Mucosa of descending colon (tissue), 3 donors: ENCODE results near the gene RAB6B. TPM values are rescaled to one million over a fixed set of nuclear protein-coding genes. Genes with fewer than 3 reads are reported as not detected.

Source experiments
- ATAC-seq: fragments of 200-7000 bp; cut with Tn5 transposase; one replicate; pipeline ENCODE4 v1.9.1; 2020; ENCODE audit warnings: mild to moderate bottlenecking, moderate library complexity
- DNase-seq, 3 donors: peaks; one replicate each; pipeline ENCODE4 v3.0.0-alpha.2; 2020
- H3K36me3 ChIP-seq: fragments of 200-600 bp; one replicate; pipeline ENCODE4 v1.8.0; 2021; ENCODE audit warnings: low read depth, mild to moderate bottlenecking
- H3K4me1 ChIP-seq: fragments of 200-600 bp; one replicate; pipeline ENCODE4 v1.8.0; 2021; ENCODE audit warnings: low read depth, mild to moderate bottlenecking
- H3K4me3 ChIP-seq: fragments of 200-600 bp; one replicate; pipeline ENCODE4 v1.8.0; 2021; ENCODE audit warnings: mild to moderate bottlenecking
- H3K9me3 ChIP-seq: fragments of 200-600 bp; one replicate; pipeline ENCODE4 v1.8.0; 2021; ENCODE audit warnings: mild to moderate bottlenecking
- intact Hi-C, 2 donors: fragments of 100-400 bp; cut with DNase I in 1 of 2; cut with micrococcal nuclease in 1 of 2; formaldehyde crosslinking; loops; one replicate each; pipeline versions ENCODE4 v1.11.0 to v1.11.1; 2022; cut with DNase I, micrococcal nuclease
- total RNA-seq, 3 donors: library from RNA; stranded (reverse); fragmentation: NEBNext Ultra II Directional in 2 of 3; extraction: Animal tissue kit (Norgen Biotek cat#: 25700) in 2 of 3; gene quantifications; one replicate each; pipeline versions ENCODE4 v1.2.1 to v1.2.4, GENCODE V29; 2021 to 2023
- TF ChIP-seq, protein P1 (sequence below): fragments of 200-600 bp; IDR thresholded peaks from one replicate; pipeline ENCODE4 v1.8.0; 2022; ENCODE audit warnings: antibody characterized with exemption, mild to moderate bottlenecking
- donor health status: DM: no; HTN: no; CAD: no; lungs with moderate emphysema.
- donor health status: DM: no; HTN: no; CAD: no.
- donor health status: DM: no; HTN: yes; CAD: no.

RAB6B gene
- total RNA-seq, 3 donors from 2014 or later, result 4.1 to 11.6 (median 4.8) TPM

DNA sequence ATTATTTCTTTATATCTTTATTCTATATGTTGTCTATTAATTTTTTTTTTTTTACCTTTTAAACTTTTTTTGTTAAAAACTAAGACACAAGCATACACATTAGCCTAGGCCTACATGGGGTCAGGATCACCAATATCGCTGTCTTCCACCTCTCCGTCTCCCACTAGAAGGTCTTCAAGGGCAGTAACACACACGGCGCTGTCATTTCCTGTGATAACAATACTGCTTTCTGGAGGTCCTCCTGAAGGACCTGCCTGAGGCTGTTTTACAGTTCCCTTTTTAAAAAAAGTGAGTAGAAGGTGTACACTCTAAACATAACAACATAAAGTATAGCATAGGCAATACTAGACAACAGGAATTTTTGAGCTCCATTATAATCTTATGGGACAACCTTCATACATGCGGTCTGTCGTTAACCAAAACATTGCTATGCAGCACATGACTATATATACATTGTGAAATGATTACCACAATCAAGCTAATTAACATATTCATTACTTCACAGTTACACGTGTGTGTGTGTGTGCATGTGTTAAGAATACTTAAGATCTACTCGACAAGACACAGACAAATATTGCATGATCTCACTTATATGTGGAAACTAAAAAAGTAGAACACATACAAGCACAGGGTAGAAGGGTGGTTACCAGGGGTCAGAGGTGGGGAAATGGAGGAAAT is 20.8 kb downstream of the RAB6B start:
- no peaks in the 10 kb centered on the region for H3K4me1 ChIP-seq
- no peaks in the 10 kb centered on the region for H3K36me3 ChIP-seq
- intact Hi-C loops, result no loop called here
- H3K4me3 ChIP-seq, result no peak overlapping the region
- TF ChIP-seq, protein P1, sequence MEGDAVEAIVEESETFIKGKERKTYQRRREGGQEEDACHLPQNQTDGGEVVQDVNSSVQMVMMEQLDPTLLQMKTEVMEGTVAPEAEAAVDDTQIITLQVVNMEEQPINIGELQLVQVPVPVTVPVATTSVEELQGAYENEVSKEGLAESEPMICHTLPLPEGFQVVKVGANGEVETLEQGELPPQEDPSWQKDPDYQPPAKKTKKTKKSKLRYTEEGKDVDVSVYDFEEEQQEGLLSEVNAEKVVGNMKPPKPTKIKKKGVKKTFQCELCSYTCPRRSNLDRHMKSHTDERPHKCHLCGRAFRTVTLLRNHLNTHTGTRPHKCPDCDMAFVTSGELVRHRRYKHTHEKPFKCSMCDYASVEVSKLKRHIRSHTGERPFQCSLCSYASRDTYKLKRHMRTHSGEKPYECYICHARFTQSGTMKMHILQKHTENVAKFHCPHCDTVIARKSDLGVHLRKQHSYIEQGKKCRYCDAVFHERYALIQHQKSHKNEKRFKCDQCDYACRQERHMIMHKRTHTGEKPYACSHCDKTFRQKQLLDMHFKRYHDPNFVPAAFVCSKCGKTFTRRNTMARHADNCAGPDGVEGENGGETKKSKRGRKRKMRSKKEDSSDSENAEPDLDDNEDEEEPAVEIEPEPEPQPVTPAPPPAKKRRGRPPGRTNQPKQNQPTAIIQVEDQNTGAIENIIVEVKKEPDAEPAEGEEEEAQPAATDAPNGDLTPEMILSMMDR, result no peak
- ATAC-seq, result no peak
- DNase-seq, result no peak
- no peaks in the 10 kb centered on the region for H3K9me3 ChIP-seq

DNA sequence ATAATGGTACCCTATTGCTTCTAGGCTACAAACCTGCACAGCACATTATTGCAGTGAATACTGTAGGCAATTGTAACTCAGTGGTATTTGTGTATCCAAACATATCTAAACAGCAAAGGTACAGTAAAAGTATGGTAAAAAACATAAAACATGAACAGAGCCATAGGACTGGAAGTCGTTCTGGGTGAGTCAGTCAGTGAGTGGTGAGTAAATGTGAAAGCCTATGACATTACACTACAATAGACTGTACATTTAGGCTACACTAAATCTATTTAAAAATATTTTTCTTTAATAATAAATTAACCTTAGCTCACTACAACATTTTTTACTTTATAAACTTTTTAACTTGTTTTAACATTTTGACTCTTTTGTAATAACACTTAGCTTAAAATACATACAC is 21.3 kb downstream of the RAB6B start:
- Histone ChIP-seq H3K4me3 (no peak overlapping the region), H3K9me3 (no peaks in the 10 kb centered on the region), H3K36me3 (no peaks in the 10 kb centered on the region), H3K4me1 (no peaks in the 10 kb centered on the region)
- ATAC-seq (no peak), DNase-seq (no peak)
- TF ChIP-seq, protein P1, result no peak
- intact Hi-C loops, result no loop called here

DNA sequence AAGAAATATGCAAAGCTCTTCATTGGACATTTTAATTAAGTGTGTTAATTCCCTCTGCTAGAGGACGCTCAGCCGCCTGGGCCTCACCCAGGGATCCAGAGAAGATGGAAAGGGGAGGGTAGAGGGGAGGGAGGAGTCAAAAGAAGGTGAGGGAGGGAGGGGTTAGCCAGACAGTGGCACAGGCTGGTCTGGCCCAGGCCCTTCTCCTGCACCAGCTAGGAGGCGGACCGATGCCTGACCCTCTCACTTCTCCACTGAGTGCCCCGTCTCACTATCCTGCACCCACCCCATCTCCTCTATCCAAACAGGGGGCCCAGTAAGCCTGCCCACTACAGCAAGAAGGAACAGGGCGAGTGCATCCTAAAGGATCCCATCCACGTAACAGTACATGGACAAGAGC is 22.9 kb downstream of the RAB6B start:
- Histone ChIP-seq H3K9me3 (no peaks in the 10 kb centered on the region), H3K4me3 (no peak overlapping the region), H3K4me1 (no peaks in the 10 kb centered on the region), H3K36me3 (no peaks in the 10 kb centered on the region)
- intact Hi-C loops, result no loop called here
- TF ChIP-seq, protein P1, result no peak
- DNase-seq (no peak), ATAC-seq (no peak)

DNA sequence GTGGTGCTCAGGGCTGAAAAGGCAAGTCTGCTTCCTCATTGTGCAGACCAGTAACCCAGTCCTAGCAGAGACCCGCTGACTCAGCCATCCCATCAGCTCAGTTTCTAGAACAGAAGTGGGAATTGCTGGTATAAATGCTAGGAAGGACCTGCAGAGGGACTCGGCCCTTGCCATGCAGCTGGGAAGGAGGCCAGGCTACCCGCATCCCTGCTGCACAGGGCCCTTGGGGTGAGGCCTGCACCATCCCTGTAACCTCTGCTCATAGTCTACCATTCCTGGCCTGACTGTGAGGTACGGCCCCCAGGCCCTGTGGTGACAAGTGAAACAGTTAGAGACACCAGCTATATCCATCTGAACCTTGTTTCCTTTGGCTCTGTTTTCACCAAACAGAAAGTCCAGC is 23.5 kb downstream of the RAB6B start:
- no peak overlapping the region for H3K4me3 ChIP-seq
- no peaks in the 10 kb centered on the region for H3K36me3 ChIP-seq
- no peaks in the 10 kb centered on the region for H3K9me3 ChIP-seq
- intact Hi-C loops, result no loop called here
- ATAC-seq (no peak), DNase-seq (no peak)
- TF ChIP-seq, protein P1, result no peak
- H3K4me1 ChIP-seq, result no peaks in the 10 kb centered on the region

DNA sequence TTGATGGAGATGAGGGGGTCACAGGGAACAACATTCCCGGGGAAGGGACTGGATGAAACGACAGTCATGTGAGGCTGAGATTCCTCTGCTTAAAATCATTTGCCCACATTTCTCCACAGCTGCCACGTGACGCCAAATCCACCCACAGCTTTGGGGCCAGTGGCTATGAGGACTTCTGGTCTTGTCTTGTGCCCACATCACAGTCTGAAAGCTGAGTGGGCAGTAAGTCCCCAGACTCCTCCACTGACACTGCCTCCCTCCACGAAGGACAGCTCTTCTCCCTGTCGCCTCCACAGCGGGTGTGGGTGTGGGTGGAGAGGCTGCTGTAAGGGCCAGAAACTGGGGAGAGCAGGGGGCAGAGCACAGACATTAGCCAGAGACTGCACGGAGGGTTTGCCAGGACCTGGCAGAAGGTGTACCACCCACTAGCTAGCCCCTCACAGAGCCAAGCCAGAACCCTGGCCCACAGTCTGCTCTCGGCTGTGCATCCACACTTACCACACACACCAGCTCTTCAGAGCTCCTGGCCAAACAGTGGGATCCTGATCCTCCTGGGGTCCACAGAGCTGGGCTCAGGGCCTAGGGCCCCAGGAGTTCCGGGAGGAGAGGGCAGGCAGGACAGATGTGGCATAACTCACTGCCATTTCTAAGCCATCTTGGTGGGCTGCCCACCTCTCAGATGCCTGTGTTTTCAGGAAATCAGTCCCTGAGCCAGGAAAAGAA is 24.2 kb downstream of the RAB6B start:
- ATAC-seq (no peak), DNase-seq (no peak)
- H3K9me3 ChIP-seq, result no peaks in the 10 kb centered on the region
- no peak overlapping the region for H3K4me3 ChIP-seq
- no peaks in the 10 kb centered on the region for H3K36me3 ChIP-seq
- no peaks in the 10 kb centered on the region for H3K4me1 ChIP-seq
- intact Hi-C loops, result no loop called here
- TF ChIP-seq, protein P1, result no peak
